ENCODE results near the gene GYG2.
"Not testable (repeated sequence)": the region's sequence is repeated elsewhere in the genome, so short reads cannot be mapped to it uniquely, and the experiment has no call there.

GYG2 gene

DNA sequence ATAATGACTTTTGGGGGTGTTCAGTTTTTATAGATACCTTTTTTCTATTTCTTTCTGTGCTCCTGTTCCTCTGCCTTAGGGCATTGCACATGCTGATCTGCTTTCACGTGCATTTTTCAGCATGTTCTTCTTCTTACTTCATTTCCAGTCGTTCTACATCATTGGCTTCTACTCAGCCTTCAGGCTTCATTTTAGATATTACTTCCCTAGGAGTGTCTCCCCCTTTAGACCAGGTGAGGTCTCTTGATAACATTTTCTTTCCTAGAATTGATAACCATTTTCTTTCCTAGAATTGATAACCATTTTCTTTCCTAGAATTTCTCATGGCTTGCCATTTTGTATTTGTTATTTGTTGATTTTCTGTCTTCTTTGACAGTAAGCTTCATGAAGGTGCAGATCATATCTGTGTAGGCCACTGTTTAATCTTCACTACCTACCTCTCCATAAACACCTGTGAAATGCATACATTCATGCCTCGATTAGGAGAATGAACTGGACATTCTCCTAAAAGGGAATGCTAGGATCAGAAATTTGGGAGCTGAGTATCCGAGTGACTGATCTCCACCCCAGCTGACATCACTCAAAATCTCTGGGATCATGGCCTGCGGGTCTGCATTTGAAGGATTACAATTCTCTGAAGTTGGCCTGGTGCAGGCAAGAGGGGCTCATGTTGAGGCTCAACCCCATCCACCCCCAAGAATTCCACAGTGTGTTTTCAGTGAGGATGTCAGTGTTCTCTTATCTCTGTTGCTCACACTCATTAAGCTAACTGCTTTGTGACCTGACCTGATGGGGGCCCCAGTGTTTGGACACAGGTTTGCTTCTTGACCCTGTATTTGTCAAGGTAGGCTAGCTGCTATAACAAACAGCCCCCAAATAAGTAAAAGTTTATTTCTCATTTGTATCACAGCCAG lies 45.7 kb downstream of the GYG2 start:
- no peak for DNase-seq

GRCh38 chrX:2875136-2875481 lies 46.4 kb downstream of the GYG2 start:
- DNase-seq, result no peak

GRCh38 chrX:2875798-2876399 lies 47.2 kb downstream of the GYG2 start:
- DNase-seq, result no peak

DNA sequence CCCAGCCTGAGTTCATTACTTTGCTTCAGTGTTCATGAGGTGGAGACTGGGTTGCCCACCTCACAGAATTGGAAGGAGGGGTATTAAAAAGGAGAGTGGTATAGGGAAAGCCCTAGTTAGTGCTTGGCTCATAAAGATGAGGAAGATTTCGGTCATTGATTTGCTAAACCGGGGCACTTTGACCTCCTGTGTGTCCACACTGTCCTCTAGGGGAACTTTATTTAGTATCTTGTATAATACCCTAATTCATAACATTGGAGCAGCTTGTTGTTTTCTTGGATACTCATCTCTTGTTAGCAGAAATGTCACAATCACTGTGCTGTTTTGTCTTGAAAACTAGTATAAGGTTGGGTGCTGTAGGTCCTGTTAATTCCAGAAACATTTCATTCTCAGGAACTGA lies 49.8 kb downstream of the GYG2 start:
- no peak for DNase-seq

DNA sequence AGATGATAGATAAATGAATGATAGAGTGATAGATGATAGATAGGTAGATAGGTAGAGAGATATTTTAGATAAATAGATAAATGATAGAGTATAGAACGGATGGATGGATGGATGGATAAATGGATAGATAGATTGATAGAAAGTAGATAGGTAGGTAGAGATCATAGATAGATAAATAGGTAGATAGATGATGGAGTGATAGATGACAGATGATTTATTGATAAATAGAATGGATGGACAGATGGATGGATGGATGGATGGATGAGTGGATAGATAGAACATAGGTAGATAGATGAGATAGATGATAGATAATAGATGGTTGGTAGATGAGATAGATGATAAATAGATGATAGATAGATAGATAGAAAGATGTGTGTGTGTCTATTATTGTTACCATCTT lies 50.9 kb downstream of the GYG2 start:
- no peak for DNase-seq

DNA sequence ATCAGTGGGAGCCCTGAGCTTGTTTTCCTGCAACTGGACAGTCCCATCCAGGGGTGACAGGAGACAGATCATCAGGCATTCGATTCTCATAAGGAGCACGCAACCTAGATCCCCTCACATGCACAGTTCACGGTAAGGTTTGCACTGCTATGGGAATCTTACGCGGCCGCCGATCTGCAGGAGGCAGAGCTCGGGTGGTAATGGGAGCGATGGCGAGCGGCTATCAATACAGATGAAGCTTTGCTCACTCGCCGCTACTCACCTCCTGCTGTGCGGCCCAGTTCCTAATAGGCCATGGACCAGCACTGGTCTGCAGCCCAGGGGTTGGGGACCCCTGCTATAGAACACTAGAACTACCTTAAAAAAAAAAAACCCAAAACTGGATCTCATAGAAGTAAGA lies 55.0 kb downstream of the GYG2 start:
- DNase-seq, result no peak

DNA sequence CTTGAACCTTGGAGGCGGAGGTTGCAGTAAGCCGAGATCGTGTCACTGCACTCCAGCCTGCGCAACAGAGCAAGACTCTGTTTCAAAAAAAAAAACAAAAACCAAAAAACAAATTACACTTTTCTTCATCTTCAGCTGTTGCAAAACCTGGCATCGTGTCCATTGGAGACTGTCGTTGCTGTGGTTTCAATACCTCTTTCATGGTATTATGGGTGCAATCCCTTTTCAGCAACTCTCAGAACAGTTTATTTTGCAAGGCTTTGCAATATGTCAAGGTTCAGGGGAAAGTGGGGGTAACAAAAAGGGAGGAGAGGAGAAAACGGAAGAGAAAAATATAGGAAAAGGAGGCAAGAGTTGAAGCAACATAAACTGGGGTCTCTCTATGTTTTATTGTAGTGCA lies 59.6 kb downstream of the GYG2 start:
- no peak for DNase-seq

DNA sequence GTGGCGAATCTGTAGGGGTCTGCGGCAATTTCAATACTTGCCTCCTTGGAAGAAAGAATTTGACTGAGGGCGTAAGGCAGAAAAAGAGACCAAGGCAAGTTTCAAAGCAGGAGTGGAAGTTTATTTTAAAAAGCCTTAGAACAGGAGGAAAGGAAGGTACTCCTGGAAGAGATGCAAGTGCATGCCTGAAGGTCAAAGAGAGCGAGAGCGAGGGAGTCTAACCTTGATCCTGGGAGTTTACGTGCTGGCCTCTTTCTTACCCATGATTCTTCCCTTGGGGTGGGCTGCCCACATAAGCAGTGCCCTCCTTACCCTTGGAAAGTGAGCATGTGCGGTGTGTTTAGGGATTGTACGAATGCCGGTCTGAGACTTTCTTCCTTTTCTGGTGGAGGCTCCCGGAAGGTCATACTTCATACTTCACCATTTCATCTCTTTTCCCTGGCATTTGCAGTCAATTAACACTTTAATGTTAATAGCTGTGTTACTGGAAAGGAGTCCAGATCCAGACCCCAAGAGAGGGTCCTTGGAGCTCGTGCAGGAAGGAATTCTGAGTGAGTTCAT lies 60.4 kb downstream of the GYG2 start:
- no peak for DNase-seq

DNA sequence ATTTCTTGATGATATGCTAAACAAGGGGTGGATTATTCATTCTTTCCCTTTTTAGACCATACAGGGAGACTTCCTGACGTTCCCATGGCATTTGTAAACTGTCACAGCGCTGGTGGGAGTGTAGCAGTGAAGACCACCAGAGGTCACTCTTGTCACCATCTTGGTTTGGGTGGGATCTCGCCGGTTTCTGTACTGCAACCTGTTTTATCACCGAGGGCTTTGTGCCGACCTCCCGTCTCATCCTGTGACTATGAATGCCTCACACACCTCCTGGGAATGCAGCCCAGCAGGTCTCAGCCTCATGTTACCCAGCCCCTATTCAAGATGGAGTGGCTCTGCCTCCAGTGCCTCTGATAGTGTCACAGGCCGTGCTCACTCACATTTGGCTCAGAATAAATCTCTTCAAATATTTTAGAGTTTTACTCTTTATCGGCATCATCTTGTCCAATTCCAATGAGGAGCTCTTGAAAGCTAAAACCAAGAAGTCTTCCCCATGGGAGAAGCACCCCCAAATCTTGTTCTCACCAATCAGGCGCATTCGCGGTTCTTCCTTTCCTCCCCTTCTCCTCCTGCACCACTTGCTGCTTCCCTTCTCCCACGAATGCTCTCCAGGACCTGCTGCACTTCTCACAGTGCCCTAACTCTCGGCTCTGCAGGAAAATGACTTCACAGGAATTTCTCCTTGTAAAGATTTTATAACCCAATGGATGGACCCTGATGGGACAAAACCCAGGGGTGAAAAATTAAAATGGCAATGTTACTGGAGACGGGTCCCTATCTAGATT lies 61.2 kb downstream of the GYG2 start:
- DNase-seq, result not testable (repeated sequence)

- not testable (repeated sequence) for DNase-seq
These were observed 62.1 kb downstream of the GYG2 start for GRCh38 chrX:2890536-2891460.

- no peak for DNase-seq
These were observed 64.1 kb downstream of the GYG2 start for GRCh38 chrX:2892816-2893215.

GRCh38 chrX:2894885-2895292 lies 66.2 kb downstream of the GYG2 start:
- no peak for DNase-seq

DNA sequence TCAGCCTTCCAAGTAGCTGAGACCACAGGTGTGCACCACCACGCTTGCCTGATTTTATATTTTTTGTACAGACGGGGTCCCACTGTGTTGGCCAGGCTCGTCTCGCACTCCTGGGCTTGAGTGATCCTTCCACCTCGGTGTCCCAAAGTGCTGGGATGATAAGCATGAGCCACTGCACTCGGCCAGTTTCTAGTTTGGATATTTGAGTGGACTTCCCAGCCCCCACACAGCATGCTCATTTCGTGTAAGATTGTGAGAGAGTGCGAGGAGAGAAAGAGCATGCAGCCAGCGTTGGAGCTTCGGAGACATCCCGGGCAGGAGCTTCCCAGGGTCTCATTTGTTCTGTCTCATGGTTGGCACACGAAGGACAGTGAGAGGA lies 68.6 kb downstream of the GYG2 start:
- no peak for DNase-seq

DNA sequence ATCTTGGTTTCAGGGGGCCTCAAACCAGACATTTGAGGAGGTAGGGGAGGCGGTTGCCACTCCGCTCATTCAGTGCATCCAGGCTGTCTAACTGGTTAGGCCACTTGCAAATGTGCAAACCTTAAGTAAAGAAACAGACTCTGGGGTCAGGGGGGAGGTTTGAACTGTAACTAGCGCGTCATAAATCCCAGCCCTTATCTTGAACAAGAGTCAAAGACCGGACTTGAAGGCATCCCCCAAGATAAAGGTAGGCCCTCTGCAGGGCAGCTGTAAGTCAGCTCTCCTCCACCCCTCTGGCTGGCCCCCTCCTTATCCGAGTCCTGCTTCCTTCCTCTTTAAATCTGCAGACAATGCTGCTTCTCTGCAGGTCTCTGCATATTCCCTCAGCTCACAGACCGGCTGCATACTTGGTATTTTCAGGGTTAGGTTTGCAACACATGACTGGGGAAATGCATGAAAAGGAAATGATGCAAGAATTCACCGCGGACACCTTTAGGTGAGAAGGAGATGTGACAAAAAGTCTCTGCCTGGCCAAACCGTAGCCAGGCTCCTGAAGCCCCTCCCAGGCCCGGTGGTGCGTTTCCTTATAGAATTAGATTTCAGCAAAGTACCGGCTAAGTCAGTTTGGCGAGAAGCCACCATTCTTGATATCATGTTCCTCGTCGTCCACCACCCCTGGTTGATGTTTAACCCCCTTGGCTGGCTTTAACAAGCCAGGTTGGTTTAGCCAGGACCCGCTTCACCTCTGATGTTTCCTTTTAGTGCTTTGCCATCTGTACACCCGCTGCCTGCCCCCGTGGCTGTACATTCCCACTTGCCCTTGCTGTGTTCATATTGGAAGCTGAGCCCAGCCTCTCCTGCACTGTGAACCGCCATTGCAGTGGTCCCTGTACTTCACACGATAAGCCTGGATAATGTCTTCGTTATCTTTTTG lies 69.2 kb downstream of the GYG2 start:
- DNase-seq, result not testable (repeated sequence)

- DNase-seq, result no peak
These were observed 70.2 kb downstream of the GYG2 start for GRCh38 chrX:2898846-2899512.

DNA sequence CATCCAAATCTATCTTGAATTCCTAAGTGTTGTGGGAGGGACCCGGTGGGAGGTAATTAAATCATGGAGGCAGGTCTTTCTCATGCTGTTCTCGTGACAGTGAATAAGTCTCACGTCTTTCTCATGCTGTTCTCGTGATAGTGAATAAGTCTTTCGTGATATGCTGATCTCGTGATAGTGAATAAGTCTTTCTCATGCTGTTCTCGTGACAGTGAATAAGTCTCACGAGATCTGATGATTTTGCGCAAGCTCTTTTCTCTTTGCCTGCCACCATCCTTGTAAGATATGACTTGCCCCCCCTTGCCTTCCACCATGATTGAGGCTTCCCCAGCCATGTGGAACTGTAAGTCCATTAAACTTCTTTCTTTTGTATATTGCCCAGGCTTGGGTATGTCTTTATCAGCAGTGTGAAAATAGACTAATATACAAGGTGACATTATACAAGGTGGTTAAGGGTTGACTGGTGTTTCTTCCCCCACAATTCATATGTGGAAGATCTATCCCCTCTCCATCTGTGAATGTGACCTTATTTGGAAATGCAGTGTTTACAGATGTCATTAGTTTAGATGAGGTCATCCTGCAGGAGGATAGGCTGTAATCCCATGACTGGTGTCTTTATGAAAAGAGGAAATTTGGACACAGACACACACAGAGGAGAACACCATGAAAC lies 72.8 kb downstream of the GYG2 start:
- no peak for DNase-seq

DNA sequence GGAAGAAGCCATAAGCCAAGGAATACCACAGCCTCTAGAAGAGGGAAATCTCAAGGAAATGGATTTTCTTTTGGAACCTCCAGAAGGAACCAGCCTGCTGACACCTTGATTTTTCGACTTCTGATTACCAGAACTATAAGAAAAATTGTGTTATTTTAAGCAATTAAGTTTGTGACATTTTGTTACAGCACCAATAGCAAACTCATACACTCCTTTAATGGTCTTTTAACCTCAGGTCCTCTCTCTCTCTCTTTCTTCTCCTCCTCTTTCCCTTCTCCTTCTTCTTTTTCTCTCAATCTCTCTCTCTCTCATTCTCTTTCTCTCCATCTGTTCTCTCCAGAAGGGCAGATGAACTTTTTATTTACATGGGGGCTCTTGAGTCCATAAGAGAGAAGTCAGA lies 74.1 kb downstream of the GYG2 start:
- DNase-seq, result no peak

GRCh38 chrX:2903366-2903765 lies 74.6 kb downstream of the GYG2 start:
- DNase-seq, result no peak

GRCh38 chrX:2907295-2907694 lies 78.6 kb downstream of the GYG2 start:
- no peak for DNase-seq

DNA sequence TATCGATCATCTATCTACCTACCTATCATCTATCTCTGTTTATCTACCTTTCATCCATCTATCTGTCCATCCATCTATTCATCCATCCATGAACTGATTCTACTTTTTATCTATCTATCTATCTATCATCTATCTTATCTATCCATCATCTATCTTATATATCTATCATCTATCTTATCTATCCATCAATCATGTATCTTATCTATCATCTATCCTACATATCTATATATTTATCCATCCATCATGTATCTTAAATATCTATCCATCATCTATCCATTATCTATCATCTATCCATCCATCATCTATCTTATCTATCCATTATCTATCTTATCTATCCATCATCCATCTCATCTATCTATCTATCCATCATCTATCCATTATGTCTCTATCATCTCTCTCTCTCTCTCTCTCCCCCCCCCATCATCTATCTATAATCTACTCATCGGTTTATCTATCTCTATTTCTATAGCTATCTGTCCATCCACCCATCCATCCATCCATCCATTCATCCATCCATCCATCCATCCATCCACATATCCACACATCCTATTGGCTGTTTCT lies 79.5 kb downstream of the GYG2 start:
- DNase-seq, result no peak

Data from midbrain (tissue), 1 donor.